HAP-1 (cell line): ENCODE measurements around the gene EGFL8.
"Not testable (repeated sequence)": the region's sequence is repeated elsewhere in the genome, so short reads cannot be mapped to it uniquely, and the experiment has no call there.

Source experiments
- DNase-seq, 2 experiments: peaks; one replicate each; pipeline ENCODE4 v3.0.0-alpha.2; 2016 to 2020; ENCODE audit warnings: low spot score in 2 of 2
- H3K27me3 ChIP-seq: fragments of 250-450 bp; sonication (Bioruptor Pico); 2 replicates; pipeline ENCODE4 v1.5.1; 2020; ENCODE audit warnings: low read depth, mild to moderate bottlenecking, moderate library complexity
- H3K36me3 ChIP-seq: fragments of 250-450 bp; sonication (Bioruptor Pico); replicated peaks from 2 replicates; pipeline ENCODE4 v1.5.1; 2020; ENCODE audit warnings: mild to moderate bottlenecking
- H3K4me1 ChIP-seq: fragments of 250-450 bp; sonication (Bioruptor Pico); 2 replicates; pipeline ENCODE4 v1.5.1; 2020; ENCODE audit warnings: mild to moderate bottlenecking
- H3K4me3 ChIP-seq: fragments of 250-450 bp; sonication (Bioruptor Pico); 2 replicates; pipeline ENCODE4 v1.5.1; 2020; ENCODE audit warnings: mild to moderate bottlenecking, moderate library complexity
- H3K9me3 ChIP-seq: fragments of 250-450 bp; sonication (Bioruptor Pico); 2 replicates; pipeline ENCODE4 v1.5.1; 2020; ENCODE audit warnings: mild to moderate bottlenecking, moderate library complexity
- in situ Hi-C: fragments of 300-500 bp; cut with MboI; formaldehyde crosslinking; loops from 3 replicates; pipeline ENCODE4 v1.14.3; 2020; ENCODE audit warnings: low sequenced_read_pairs, inconsistent platforms, mixed read lengths

Gene EGFL8

GRCh38 chr6:32131439-32131948, 32.9 kb upstream of the EGFL8 start:
- Histone ChIP-seq H3K27me3 (0 out of 2 replicates have a peak, but pooled peaks cover 4% of the 10 kb centered on the region), H3K4me3 (no peak overlapping the region), H3K36me3 (peaks cover 3% of the 10 kb centered on the region; the same call in 1 of the 2 replicates), H3K9me3 (no peaks in the 10 kb centered on the region), H3K4me1 (peaks cover 17% of the 10 kb centered on the region)
- no peak for DNase-seq
- in situ Hi-C loops = no loop called here

GRCh38 chr6:32132110-32132509, 32.3 kb upstream of the EGFL8 start:
- peaks cover 16% of the 10 kb centered on the region for H3K4me1 ChIP-seq
- no peak overlapping the region for H3K4me3 ChIP-seq
- 0 out of 2 replicates have a peak, but pooled peaks cover 3% of the 10 kb centered on the region for H3K36me3 ChIP-seq
- in situ Hi-C loops = no loop called here
- no peaks in the 10 kb centered on the region for H3K9me3 ChIP-seq
- no peak for DNase-seq
- H3K27me3 ChIP-seq = 0 out of 2 replicates have a peak, but pooled peaks cover 4% of the 10 kb centered on the region

- H3K4me3 ChIP-seq = no peak overlapping the region
- H3K9me3 ChIP-seq = no peaks in the 10 kb centered on the region
- H3K4me1 ChIP-seq = peaks cover 12% of the 10 kb centered on the region
- no peak for DNase-seq
- in situ Hi-C loops = no loop called here
- H3K27me3 ChIP-seq = 0 out of 2 replicates have a peak, but pooled peaks cover 4% of the 10 kb centered on the region
- no peaks in the 10 kb centered on the region for H3K36me3 ChIP-seq
Observed at GRCh38 chr6:32133786-32134185, 30.6 kb upstream of the EGFL8 start.

- Histone ChIP-seq H3K4me3 (no peak overlapping the region), H3K9me3 (no peaks in the 10 kb centered on the region), H3K36me3 (no peaks in the 10 kb centered on the region), H3K4me1 (peaks cover 2% of the 10 kb centered on the region; the same call in 1 of the 2 replicates), H3K27me3 (0 out of 2 replicates have a peak, but pooled peaks cover 4% of the 10 kb centered on the region)
- in situ Hi-C loops = no loop called here
- DNase-seq = no peak
Observed at GRCh38 chr6:32137454-32137853, 26.9 kb upstream of the EGFL8 start.

GRCh38 chr6:32139590-32139989, 24.8 kb upstream of the EGFL8 start:
- Histone ChIP-seq H3K36me3 (no peaks in the 10 kb centered on the region), H3K9me3 (no peaks in the 10 kb centered on the region), H3K27me3 (0 out of 2 replicates have a peak, but pooled peaks cover 4% of the 10 kb centered on the region), H3K4me1 (peaks cover 5% of the 10 kb centered on the region), H3K4me3 (no peak overlapping the region)
- DNase-seq = no peak
- in situ Hi-C loops = no loop called here

- DNase-seq = no peak
- Histone ChIP-seq H3K4me3 (no peak overlapping the region), H3K27me3 (0 out of 2 replicates have a peak, but pooled peaks cover 4% of the 10 kb centered on the region), H3K9me3 (no peaks in the 10 kb centered on the region), H3K36me3 (no peaks in the 10 kb centered on the region), H3K4me1 (peaks cover 5% of the 10 kb centered on the region)
- in situ Hi-C loops = no loop called here
Observed at GRCh38 chr6:32140420-32141046, 23.9 kb upstream of the EGFL8 start.

- H3K36me3 ChIP-seq, H3K9me3 ChIP-seq, DNase-seq, H3K4me1 ChIP-seq, in situ Hi-C loops, H3K27me3 ChIP-seq, H3K4me3 ChIP-seq: not testable (repeated sequence)
Observed at GRCh38 chr6:32144238-32144637, 20.2 kb upstream of the EGFL8 start.

- no peak for DNase-seq
- Histone ChIP-seq H3K4me3 (no peak overlapping the region), H3K27me3 (peaks cover 3% of the 10 kb centered on the region; the same call in 1 of the 2 replicates), H3K4me1 (peaks cover 3% of the 10 kb centered on the region; the same call in 1 of the 2 replicates), H3K9me3 (no peaks in the 10 kb centered on the region), H3K36me3 (no peaks in the 10 kb centered on the region)
- in situ Hi-C loops = no loop called here
Observed at GRCh38 chr6:32146287-32146686, 18.1 kb upstream of the EGFL8 start.

GRCh38 chr6:32146687-32147086, 17.7 kb upstream of the EGFL8 start:
- in situ Hi-C loops = no loop called here
- H3K9me3 ChIP-seq = no peaks in the 10 kb centered on the region
- no peak overlapping the region for H3K4me3 ChIP-seq
- peaks cover 3% of the 10 kb centered on the region; the same call in 1 of the 2 replicates for H3K27me3 ChIP-seq
- peaks cover 3% of the 10 kb centered on the region; the same call in 1 of the 2 replicates for H3K4me1 ChIP-seq
- no peaks in the 10 kb centered on the region for H3K36me3 ChIP-seq
- no peak for DNase-seq

GRCh38 chr6:32147401-32148132, 16.8 kb upstream of the EGFL8 start:
- Histone ChIP-seq H3K9me3 (no peaks in the 10 kb centered on the region), H3K4me3 (no peak overlapping the region), H3K4me1 (peaks cover 3% of the 10 kb centered on the region; the same call in 1 of the 2 replicates), H3K36me3 (no peaks in the 10 kb centered on the region), H3K27me3 (peaks cover 3% of the 10 kb centered on the region; the same call in 1 of the 2 replicates)
- in situ Hi-C loops = no loop called here
- no peak for DNase-seq

- Histone ChIP-seq H3K9me3 (no peaks in the 10 kb centered on the region), H3K27me3 (peaks cover 3% of the 10 kb centered on the region; the same call in 1 of the 2 replicates), H3K36me3 (no peaks in the 10 kb centered on the region), H3K4me3 (no peak overlapping the region), H3K4me1 (peaks cover 8% of the 10 kb centered on the region)
- in situ Hi-C loops = no loop called here
- no peak for DNase-seq
Observed at GRCh38 chr6:32148289-32149091, 15.9 kb upstream of the EGFL8 start.

GRCh38 chr6:32149092-32149755, 15.2 kb upstream of the EGFL8 start:
- no peak overlapping the region for H3K4me3 ChIP-seq
- H3K4me1 ChIP-seq = peaks cover 7% of the 10 kb centered on the region
- peaks cover 3% of the 10 kb centered on the region; the same call in 1 of the 2 replicates for H3K27me3 ChIP-seq
- no peaks in the 10 kb centered on the region for H3K36me3 ChIP-seq
- DNase-seq = no peak
- in situ Hi-C loops = no loop called here
- H3K9me3 ChIP-seq = no peaks in the 10 kb centered on the region
